Kidney (tissue), 14 donors: ENCODE measurements around the gene ENTPD1. TPM values are rescaled to one million over a fixed set of nuclear protein-coding genes. Genes with fewer than 3 reads are reported as not detected.
A peak's percentile ranks its signal among the peaks of the same experiment; 100 is the strongest.

Source experiments
- DNase-seq, 5 donors: peaks; one replicate each; pipeline ENCODE4 v3.0.0-alpha.2; 2013 to 2020
- FAIRE-seq: peaks from 2 replicates; lab custom pipeline; 2012; peaks lifted over from hg19 to GRCh38; lab: Jason Lieb, UNC
- H3K27ac ChIP-seq, 2 donors: one replicate each; pipeline ENCODE4 v1.7.0; 2013; ENCODE audit warnings: low read depth in 2 of 2, low read length in 2 of 2, inconsistent platforms in 1 of 2
- H3K27me3 ChIP-seq: one replicate; pipeline ENCODE4 v1.7.1; 2013; ENCODE audit warnings: low read length, inconsistent platforms; ENCODE audit not compliant: control insufficient read depth, insufficient read depth
- H3K36me3 ChIP-seq, 3 donors: one replicate each; pipeline versions ENCODE4 v1.7.0 to v1.7.1; 2013; ENCODE audit warnings: low read length in 3 of 3, control low read depth in 1 of 3, inconsistent platforms in 1 of 3; ENCODE audit not compliant: insufficient read depth in 3 of 3, control insufficient read depth in 2 of 3
- H3K4me1 ChIP-seq, 3 donors: one replicate each; pipeline versions ENCODE4 v1.7.0 to v1.7.1; 2013; ENCODE audit warnings: low read length in 3 of 3, inconsistent platforms in 1 of 3, low read depth in 1 of 3; ENCODE audit not compliant: control insufficient read depth in 2 of 3, insufficient read depth in 2 of 3
- H3K4me3 ChIP-seq, 3 donors: one replicate each; pipeline versions ENCODE4 v1.7.0 to v1.8.1; 2013; ENCODE audit warnings: low read length in 3 of 3, control low read depth in 1 of 3, inconsistent platforms in 1 of 3
- H3K9ac ChIP-seq, 3 donors: one replicate each; pipeline versions ENCODE4 v1.7.0 to v1.7.1; 2013; ENCODE audit warnings: low read length in 3 of 3, control low read depth in 1 of 3, inconsistent platforms in 1 of 3
- H3K9me3 ChIP-seq, 3 donors: one replicate each; pipeline versions ENCODE4 v1.7.0 to v1.7.1; 2013; ENCODE audit warnings: low read length in 3 of 3, control low read depth in 1 of 3, inconsistent platforms in 1 of 3; ENCODE audit not compliant: control insufficient read depth in 2 of 3, insufficient read depth in 1 of 3
- intact Hi-C: fragments of 100-400 bp; cut with DNase I; formaldehyde crosslinking; loops from one replicate; pipeline ENCODE4 v1.11.1; 2022
- polyA plus RNA-seq: library from polyadenylated mRNA; stranded (reverse); fragments of 350-450 nt; fragmentation: Illumina TruSeq; extraction: RNeasy Lipid Tissue Mini Kit (QIAGEN cat#74804); gene quantifications from one replicate; pipeline ENCODE4 v1.2.3, GENCODE V29; 2014; ENCODE audit warnings: low read depth, low replicate concordance; ENCODE audit not compliant: insufficient read depth
- total RNA-seq: library from RNA; stranded (reverse); fragmentation: NEBNext Ultra II Directional; extraction: Animal tissue kit (Norgen Biotek cat#: 25700); gene quantifications from one replicate; pipeline ENCODE4 v1.2.1, GENCODE V29; 2021
- TF ChIP-seq, protein P1 (sequence below): IDR thresholded peaks from 3 replicates; pipeline ENCODE4 v1.5.1; 2012; ENCODE audit warnings: mild to moderate bottlenecking, moderate library complexity, borderline replicate concordance; ENCODE audit not compliant: insufficient read depth; ENCODE audit errors: extremely low read depth
- donor health status: control.
- donor health status: control.
- donor health status: control.
- donor health status: control.
- donor health status: control.
- donor health status: DM: yes; HTN: yes; CAD: no.
- donor health status: Normal renal cell carcinoma (clear cell type).

Gene ENTPD1
- total and polyA plus RNA-seq, 2 donors from 2014 or later = 5.2 to 36.6 TPM

DNA sequence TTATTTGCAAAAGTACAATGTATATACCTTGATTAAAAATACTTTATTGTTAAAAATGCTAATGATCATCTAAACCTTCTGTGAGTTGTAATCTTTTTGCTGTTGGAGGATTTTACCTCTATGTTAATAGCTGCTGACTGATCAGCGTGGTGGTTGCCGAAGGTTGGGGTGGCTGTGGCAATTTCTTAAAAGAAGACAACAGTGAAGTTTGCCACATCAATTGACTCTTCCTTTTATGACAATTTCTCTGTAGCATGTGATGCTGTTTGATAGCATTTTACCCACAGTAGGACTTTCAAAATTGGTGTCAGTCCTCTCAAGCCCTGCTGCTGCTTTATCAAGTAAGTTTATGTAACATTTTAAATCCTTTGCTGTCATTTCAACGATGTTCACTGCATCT, 16.9 kb upstream of the ENTPD1 start:
- Histone ChIP-seq H3K4me1 (peaks cover 0 to 4% (median 0%) of the 10 kb centered on the region in 3 donors), H3K27ac (no peak overlapping the region), H3K27me3 (no peaks in the 10 kb centered on the region), H3K9ac (no peak overlapping the region), H3K9me3 (peaks cover 0 to under 1% (median 0%) of the 10 kb centered on the region in 3 donors), H3K36me3 (no peaks in the 10 kb centered on the region), H3K4me3 (no peak overlapping the region)
- DNase-seq (no peak), FAIRE-seq (no peak)
- TF ChIP-seq, protein P1, sequence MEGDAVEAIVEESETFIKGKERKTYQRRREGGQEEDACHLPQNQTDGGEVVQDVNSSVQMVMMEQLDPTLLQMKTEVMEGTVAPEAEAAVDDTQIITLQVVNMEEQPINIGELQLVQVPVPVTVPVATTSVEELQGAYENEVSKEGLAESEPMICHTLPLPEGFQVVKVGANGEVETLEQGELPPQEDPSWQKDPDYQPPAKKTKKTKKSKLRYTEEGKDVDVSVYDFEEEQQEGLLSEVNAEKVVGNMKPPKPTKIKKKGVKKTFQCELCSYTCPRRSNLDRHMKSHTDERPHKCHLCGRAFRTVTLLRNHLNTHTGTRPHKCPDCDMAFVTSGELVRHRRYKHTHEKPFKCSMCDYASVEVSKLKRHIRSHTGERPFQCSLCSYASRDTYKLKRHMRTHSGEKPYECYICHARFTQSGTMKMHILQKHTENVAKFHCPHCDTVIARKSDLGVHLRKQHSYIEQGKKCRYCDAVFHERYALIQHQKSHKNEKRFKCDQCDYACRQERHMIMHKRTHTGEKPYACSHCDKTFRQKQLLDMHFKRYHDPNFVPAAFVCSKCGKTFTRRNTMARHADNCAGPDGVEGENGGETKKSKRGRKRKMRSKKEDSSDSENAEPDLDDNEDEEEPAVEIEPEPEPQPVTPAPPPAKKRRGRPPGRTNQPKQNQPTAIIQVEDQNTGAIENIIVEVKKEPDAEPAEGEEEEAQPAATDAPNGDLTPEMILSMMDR = no peak
- intact Hi-C loops = no loop called here

DNA sequence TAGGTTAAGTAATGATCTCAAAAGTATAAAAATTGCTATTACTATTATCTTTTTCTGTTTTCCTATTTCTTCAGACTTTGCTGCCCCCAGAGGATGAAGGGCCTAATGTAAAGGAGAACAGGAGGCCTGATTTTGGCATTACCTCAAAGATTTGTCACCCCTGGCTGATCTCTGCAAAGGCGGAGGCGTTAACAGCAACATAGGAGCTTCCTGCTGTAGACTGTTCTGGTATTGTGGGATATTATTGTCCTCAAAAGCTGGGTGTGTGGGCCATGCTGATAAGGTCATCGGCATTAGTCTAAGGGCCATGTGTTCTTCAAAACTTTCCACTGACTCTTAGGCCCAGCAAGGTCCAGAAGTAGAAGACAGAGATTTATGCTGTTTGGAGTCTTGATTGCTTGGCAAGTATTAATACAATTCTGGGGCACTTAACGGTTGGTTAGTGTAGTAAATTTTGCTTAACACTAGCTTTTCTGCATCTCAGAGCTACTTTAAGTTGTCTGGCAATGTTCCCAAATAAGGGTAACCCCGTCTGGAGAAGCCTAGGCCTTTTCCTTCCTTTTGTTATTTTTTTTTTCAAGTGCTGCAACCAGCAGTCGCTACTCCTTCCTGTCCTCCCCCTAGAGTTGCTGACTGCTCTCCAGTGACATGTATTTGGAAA, 14.0 kb upstream of the ENTPD1 start:
- Histone ChIP-seq H3K9ac (no peak overlapping the region), H3K36me3 (no peaks in the 10 kb centered on the region), H3K9me3 (no peaks in the 10 kb centered on the region), H3K4me3 (no peak overlapping the region), H3K27me3 (no peaks in the 10 kb centered on the region), H3K27ac (peak overlapping the region in 1 of 2 donors; percentile 49), H3K4me1 (peaks cover 0 to 4% (median 0%) of the 10 kb centered on the region in 3 donors)
- intact Hi-C loops = no loop called here
- TF ChIP-seq, protein P1 = no peak
- FAIRE-seq (no peak), DNase-seq (peak in 4 of 5 donors; percentile 35 to 85 (median 56))

DNA sequence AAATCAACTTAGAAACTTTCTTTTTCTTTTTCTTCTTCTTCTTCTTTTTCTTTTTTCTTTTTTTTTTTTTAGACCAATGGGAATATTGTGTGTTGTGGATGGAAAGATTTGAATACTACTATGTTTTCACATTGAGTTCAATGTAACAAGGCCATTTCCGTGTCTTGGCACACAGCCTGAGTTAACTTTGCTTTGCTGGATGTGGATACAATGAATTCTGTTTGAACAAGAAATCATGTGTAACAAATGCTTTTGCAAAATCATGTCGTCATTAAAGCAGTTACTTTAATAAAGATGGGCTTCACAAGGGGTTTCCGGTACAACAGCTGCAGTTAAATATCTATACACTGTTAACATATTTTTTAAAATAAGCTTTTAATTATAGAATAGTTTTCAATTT, 13.5 kb upstream of the ENTPD1 start:
- intact Hi-C loops = no loop called here
- Histone ChIP-seq H3K9me3 (no peaks in the 10 kb centered on the region), H3K4me3 (no peak overlapping the region), H3K27me3 (no peaks in the 10 kb centered on the region), H3K4me1 (peaks cover 0 to 4% (median 0%) of the 10 kb centered on the region in 3 donors), H3K36me3 (no peaks in the 10 kb centered on the region), H3K9ac (no peak overlapping the region), H3K27ac (no peak overlapping the region)
- FAIRE-seq (peak; percentile 76), DNase-seq (peak in 3 of 5 donors; percentile 20 to 79 (median 64))
- TF ChIP-seq, protein P1 = no peak
